HG02642 (cell line): ENCODE results near the gene FNIP2.
"Not testable (repeated sequence)": the region's sequence is repeated elsewhere in the genome, so short reads cannot be mapped to it uniquely, and the experiment has no call there.

ENCODE experiments used
- ATAC-seq: cut with Tn5 transposase; IDR thresholded peaks from one replicate; pipeline ENCODE4 v1.9.1; 2021; ENCODE audit warnings: mild to moderate bottlenecking; ENCODE audit not compliant: unreplicated experiment, poor library complexity

The FNIP2 gene

DNA sequence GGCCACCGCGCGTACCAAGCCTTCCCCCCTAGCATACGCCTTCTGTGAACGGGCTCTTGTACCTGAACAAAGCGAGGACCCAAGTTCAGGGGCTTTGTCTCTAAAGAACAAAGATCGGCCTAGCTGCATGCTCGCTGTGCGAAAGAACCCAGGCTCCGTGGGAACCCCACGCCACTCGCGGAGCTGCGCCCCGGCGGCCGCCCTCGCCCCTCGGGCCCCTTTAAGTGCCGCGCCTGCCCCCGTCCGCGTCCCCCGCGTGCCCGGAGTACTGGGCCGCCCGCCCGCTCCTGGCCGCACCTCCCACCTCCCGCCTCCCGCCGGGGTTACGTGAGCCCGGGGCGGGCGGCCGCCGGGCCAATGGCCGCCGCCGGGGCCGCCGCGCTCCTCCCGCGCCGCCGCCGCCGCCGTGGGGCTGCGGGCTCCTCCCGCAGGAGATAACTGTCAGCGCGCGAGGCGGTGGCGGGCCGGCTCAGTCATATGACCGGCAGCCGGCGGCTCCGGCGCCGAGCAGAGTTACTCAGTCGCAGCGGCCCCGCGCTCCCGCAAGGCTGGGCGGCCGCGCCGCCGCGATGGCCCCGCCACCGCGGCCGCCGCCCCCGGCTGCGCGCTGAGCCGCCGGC is at the start of gene FNIP2:
Gene FNIP2 (plus strand): TSS at position 472 of the 620 bp plus-strand sequence. CDS start 187 bp downstream, outside the sequence.
- peak; percentile 86 for ATAC-seq

DNA sequence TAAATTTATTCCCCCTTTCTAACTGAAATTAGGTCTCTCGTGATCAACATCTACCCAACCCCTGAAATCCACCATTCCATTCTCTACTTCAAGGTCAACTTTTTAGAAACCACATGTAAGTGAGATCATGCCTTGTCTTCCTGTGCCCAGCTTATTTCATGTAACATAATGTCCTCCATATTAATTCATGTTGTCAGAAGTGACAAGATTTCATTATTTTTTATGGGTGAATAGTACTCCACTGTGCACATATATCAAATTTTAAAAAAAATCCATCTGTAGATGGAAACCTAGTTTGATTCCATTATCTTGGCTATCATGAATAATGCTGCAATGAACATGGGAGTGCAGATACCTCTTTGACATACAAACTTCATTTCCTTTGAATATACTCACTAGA is 47.1 kb upstream of the FNIP2 start:
- ATAC-seq = no peak

DNA sequence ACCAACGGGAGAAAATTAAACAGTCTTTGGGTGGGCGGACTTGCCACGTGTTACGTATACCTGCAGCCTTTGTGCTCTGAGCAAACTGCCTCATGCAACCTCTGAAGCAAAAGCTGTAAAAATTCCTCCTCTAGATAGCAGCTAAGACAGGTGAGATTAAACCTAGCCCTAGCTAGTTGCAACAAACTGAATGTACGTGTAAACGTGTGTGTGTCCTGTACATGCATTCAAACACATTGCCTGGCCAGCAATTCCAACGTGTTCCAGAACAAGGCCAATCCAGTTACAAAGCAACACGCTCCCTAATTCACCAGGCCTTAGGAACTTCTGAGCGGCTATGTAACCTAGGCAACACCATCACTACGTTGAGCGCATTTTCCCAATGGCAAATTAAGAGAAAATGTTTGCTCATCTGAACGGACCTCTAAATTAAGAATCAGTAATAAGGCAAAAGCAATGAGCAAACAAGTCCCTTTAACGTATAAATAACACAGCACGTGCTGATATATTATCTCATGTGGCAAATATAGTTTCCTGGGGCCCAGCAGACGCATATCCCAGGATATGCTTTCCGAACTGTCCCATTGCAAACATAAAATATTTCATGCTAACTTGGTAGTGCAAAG is 46.4 kb upstream of the FNIP2 start:
- peak; percentile 7 for ATAC-seq

- peak; percentile 97 for ATAC-seq
These were observed 45.7 kb upstream of the FNIP2 start, which contains the start of gene PPID for GRCh38 chr4:158722917-158723793. PPID (minus strand) TSS chr4:158723396; CDS start chr4:158723288, 108 bp downstream.

DNA sequence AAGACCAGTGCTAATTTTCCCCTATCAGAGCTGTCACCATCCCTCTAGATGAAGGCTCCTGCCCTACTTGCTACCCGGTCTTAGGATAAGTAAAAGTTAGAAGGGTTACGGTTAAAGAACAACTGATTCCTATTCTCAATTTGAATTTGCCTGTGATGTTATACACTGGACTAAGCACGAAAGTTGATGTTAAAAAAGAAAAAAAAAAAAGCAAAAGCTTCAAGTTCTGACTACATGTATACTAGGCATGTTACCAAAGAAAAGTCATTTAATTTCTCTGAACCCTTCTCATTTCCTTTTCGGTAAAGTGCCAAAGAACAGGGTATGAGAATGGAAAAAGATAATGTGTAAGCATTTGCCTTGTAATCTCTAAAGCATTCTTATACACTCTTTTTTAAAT is 44.2 kb upstream of the FNIP2 start:
- ATAC-seq = no peak

DNA sequence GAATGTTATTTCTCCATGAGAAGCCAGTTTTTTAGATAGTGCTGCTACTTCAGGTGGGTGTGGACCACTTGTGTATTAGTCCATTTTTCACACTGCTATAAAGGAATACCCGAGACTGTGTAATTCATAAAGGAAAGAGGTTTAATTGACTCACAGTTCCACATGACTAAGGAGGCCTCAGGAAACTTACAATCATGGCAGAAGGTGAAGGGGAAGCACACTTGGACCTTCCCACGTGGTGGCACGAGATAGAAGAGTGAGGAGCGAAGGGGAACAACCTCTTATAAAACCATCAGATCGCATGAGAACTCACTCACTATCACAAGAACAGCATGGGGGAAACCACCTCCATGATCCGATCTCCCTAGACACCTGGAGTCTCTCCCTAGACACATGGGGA is 42.2 kb upstream of the FNIP2 start:
- no peak for ATAC-seq

- no peak for ATAC-seq
These were observed 40.6 kb upstream of the FNIP2 start for GRCh38 chr4:158728236-158728635.

GRCh38 chr4:158729716-158730559 is 38.9 kb upstream of the FNIP2 start:
- peak; percentile 88 for ATAC-seq

- ATAC-seq = no peak
These were observed 30.0 kb upstream of the FNIP2 start for GRCh38 chr4:158738866-158739265.

GRCh38 chr4:158739600-158739999 is 29.2 kb upstream of the FNIP2 start:
- no peak for ATAC-seq

DNA sequence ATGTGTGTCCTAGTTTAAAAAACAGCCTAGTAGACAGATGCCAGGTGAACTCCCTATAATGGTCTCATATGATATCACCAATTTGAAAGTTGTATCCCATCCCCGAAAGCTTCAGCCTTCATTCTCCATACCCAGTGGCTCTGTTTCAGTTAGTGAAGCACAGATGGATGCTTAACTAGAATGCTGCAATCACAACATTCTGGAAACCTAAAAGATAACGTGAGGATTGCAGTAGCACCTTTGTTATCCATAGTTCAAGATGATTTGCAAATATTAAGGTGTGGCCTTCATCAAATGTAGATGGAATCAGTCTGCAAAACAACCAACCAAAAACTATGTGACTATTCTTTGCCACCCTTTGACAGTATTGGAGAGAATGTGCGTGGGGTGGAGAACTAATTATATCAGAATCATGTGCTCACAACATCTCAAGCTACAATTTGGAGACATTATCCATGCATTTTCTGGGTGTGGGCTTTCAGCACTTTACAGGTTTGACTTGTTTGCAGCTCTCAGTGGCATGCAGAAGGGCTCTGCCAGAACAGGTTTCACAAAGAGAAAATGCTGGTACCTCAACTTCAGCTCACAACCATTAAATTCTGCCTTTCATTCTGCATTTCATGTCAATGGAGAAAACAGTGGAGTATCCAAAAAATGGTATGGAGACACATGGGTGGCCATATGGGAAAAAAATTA is 27.4 kb upstream of the FNIP2 start:
- no peak for ATAC-seq

- ATAC-seq = not testable (repeated sequence)
These were observed 22.3 kb upstream of the FNIP2 start for GRCh38 chr4:158746537-158746936.

- no peak for ATAC-seq
These were observed 18.4 kb upstream of the FNIP2 start for GRCh38 chr4:158750379-158750778.

- ATAC-seq = no peak
These were observed 14.2 kb upstream of the FNIP2 start for GRCh38 chr4:158754385-158755180.

- ATAC-seq = not testable (repeated sequence)
These were observed 13.0 kb upstream of the FNIP2 start for GRCh38 chr4:158755819-158756218.

DNA sequence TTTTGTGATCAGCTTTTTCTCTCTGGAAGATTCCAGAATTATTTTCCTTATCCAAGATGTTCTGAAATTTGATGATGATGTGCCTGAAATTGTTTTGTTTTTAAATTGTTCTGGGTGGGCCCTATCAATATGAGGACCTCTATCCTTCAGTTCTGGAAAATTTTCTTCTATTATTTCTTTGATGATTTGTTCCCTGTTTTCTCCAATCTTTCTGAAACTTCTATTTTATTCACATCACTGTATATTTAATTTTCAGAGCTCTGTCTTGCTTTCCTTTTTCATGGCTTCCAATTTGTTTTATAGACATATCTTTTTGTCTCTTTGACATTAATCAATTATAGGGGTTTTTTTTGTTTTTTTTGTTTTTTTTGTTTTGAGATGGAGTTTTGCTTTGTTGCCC is 12.2 kb upstream of the FNIP2 start:
- no peak for ATAC-seq

- ATAC-seq = no peak
These were observed 10.7 kb upstream of the FNIP2 start for GRCh38 chr4:158758142-158758541.

- no peak for ATAC-seq
These were observed 10.1 kb upstream of the FNIP2 start for GRCh38 chr4:158758703-158759102.

- not testable (repeated sequence) for ATAC-seq
These were observed 9.3 kb upstream of the FNIP2 start for GRCh38 chr4:158759539-158759938.
